ENCODE measurements around the gene CD200. TPM values are rescaled to one million over a fixed set of nuclear protein-coding genes. Genes with fewer than 3 reads are reported as not detected.

Gene CD200
- total RNA-seq, 1 experiment from 2014 or later: not detected

- POLR2A ChIA-PET (ENCODE audit: low non-redundant PET): no interaction called here
- Histone ChIP-seq H3K4me1 (ENCODE audit: insufficient read depth, low read length, poor library complexity, severe bottlenecking) (no peaks in the 10 kb centered on the region), H3K4me3 (ENCODE audit: low read depth, low read length, poor library complexity, severe bottlenecking) (no peak overlapping the region), H3K27me3 (replicated peaks; ENCODE audit: insufficient read depth, low read depth, low read length, poor library complexity) (no peaks in the 10 kb centered on the region), H3K27ac (ENCODE audit: low read depth, low read length, poor library complexity, severe bottlenecking) (no peak overlapping the region), H3K9me3 (ENCODE audit: low read depth, low read length, poor library complexity, severe bottlenecking) (no peaks in the 10 kb centered on the region), H3K36me3 (ENCODE audit: insufficient read depth, low read length, poor library complexity, severe bottlenecking) (no peaks in the 10 kb centered on the region)
- no TSS peak for BruUV-seq (replicated peaks)
- intact Hi-C loops (cut with micrococcal nuclease; ENCODE audit: unreplicated experiment): no loop called here
- no peak for DNase-seq (ENCODE audit: low spot score)
- TF ChIP-seq EZH2 (IDR thresholded peaks at IDR 0.05; ENCODE audit: borderline replicate concordance, low read depth, low read length, poor library complexity, severe bottlenecking) (no peak), CTCF (conservative IDR thresholded peaks at IDR 0.05; ENCODE audit: low read depth, low read length) (no peak)
- CTCF ChIA-PET: no interaction called here
Observed at GRCh38 chr3:112391648-112392047, 58.7 kb downstream of the CD200 start.

- no TSS peak for BruUV-seq (replicated peaks)
- DNase-seq (ENCODE audit: low spot score): no peak
- Histone ChIP-seq H3K9me3 (ENCODE audit: low read depth, low read length, poor library complexity, severe bottlenecking) (no peaks in the 10 kb centered on the region), H3K36me3 (ENCODE audit: insufficient read depth, low read length, poor library complexity, severe bottlenecking) (no peaks in the 10 kb centered on the region), H3K27me3 (replicated peaks; ENCODE audit: insufficient read depth, low read depth, low read length, poor library complexity) (no peaks in the 10 kb centered on the region), H3K4me3 (ENCODE audit: low read depth, low read length, poor library complexity, severe bottlenecking) (no peak overlapping the region), H3K27ac (ENCODE audit: low read depth, low read length, poor library complexity, severe bottlenecking) (no peak overlapping the region), H3K4me1 (ENCODE audit: insufficient read depth, low read length, poor library complexity, severe bottlenecking) (no peaks in the 10 kb centered on the region)
- CTCF ChIA-PET: no interaction called here
- TF ChIP-seq EZH2 (IDR thresholded peaks at IDR 0.05; ENCODE audit: borderline replicate concordance, low read depth, low read length, poor library complexity, severe bottlenecking): no peak
- no peak for TF ChIP-seq CTCF (conservative IDR thresholded peaks at IDR 0.05; ENCODE audit: low read depth, low read length)
- POLR2A ChIA-PET (ENCODE audit: low non-redundant PET): no interaction called here
- intact Hi-C loops (cut with micrococcal nuclease; ENCODE audit: unreplicated experiment): no loop called here
Observed at GRCh38 chr3:112392393-112393359, 59.7 kb downstream of the CD200 start.

GRCh38 chr3:112393360-112393728 lies 60.4 kb downstream of the CD200 start:
- POLR2A ChIA-PET (ENCODE audit: low non-redundant PET): no interaction called here
- no peaks in the 10 kb centered on the region for H3K27me3 ChIP-seq (replicated peaks; ENCODE audit: insufficient read depth, low read depth, low read length, poor library complexity)
- BruUV-seq (replicated peaks): no TSS peak
- DNase-seq (ENCODE audit: low spot score): no peak
- H3K9me3 ChIP-seq (ENCODE audit: low read depth, low read length, poor library complexity, severe bottlenecking): no peaks in the 10 kb centered on the region
- H3K4me3 ChIP-seq (ENCODE audit: low read depth, low read length, poor library complexity, severe bottlenecking): no peak overlapping the region
- H3K27ac ChIP-seq (ENCODE audit: low read depth, low read length, poor library complexity, severe bottlenecking): no peak overlapping the region
- H3K36me3 ChIP-seq (ENCODE audit: insufficient read depth, low read length, poor library complexity, severe bottlenecking): no peaks in the 10 kb centered on the region
- CTCF ChIA-PET: no interaction called here
- intact Hi-C loops (cut with micrococcal nuclease; ENCODE audit: unreplicated experiment): no loop called here
- TF ChIP-seq CTCF (conservative IDR thresholded peaks at IDR 0.05; ENCODE audit: low read depth, low read length) (no peak), EZH2 (IDR thresholded peaks at IDR 0.05; ENCODE audit: borderline replicate concordance, low read depth, low read length, poor library complexity, severe bottlenecking) (no peak)
- H3K4me1 ChIP-seq (ENCODE audit: insufficient read depth, low read length, poor library complexity, severe bottlenecking): no peaks in the 10 kb centered on the region
